GM21723 (cell line): ENCODE data around the gene KRT33B.
"Not testable (repeated sequence)": the region's sequence is repeated elsewhere in the genome, so short reads cannot be mapped to it uniquely, and the experiment has no call there.

ENCODE experiments used
- ATAC-seq: cut with Tn5 transposase; IDR thresholded peaks from one replicate; pipeline ENCODE4 v1.9.1; 2021; ENCODE audit warnings: mild to moderate bottlenecking, moderate library complexity; ENCODE audit not compliant: unreplicated experiment

Gene KRT33B

DNA sequence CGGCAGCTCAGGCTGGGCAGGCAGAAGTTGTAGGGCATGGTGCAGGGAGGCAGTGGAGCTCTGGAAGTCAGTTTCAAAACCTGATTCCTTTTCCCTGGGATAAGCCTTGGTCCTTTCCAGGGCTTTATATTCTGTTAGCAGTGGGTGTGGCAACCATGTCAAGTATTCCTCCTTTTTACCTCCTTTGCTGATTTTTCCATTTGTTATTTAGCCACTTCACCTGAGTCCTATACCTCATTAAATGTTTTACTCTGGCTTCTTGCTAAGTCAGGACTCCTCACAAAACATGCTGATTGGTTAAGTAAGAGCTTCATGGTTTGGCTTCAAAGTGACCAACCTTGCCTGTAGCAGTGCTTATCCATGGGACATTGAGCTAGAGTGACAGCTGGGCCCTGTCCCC is at the start of gene KRT33B:
Gene KRT33B (minus strand): TSS at position 101 of the 400 bp plus-strand sequence. CDS start 63 bp downstream, at position 38.
- ATAC-seq, result no peak

DNA sequence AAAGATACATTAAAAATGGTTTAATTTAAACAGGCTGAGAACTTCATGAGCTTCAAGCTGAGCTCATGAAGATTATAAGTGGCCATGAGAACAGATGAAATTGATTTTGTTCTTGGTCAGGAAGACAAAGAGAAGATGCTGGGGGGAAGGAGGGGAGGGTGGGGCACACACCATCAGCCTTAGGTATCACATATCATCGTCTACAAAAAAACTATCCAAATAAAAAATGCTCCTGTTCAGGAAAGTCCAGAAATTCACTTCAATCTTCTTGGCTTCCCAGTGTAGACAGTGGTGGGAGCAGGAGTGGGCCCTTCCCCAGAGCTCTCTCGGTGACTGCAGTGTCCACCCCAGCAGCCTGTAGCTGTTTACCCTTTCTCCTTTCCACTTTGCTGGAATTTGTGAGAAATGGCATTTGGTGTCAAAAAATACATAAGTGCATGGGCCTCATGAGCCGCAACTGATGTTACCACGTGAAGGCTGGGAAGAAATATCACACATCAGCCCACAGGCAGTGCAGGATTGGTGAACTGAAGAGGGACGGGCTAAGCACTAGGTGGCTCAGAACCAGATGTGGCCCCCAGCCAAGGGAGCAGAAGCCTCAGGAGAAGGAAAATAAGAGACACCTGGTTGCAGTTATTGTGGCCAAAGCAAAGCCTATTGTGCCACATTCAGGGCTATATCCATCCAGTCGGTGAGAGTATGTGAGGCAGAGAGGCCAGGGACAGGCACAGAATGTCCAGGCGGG is 48.7 kb upstream of the KRT33B start:
- no peak for ATAC-seq

DNA sequence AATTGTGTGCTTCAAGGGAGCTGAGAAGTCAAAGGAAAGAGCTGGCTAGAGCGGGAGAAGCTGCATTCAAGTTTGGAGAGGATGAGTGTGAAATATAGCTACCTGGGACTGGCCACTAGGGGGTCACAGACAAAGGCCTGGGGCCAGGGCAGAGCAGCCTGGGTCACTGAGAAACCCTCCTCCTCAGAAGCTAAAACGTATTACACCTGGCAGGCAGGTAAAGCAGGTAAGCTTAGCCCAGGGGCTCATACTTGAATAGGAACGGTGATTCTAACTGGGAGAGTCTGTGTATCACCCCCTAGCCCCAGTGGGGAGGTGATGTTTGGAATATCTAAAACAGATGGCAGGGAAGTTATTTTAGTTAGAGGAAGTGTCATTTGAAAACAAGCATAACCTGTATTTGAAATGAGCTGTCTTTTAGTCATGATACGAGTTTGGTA is 48.0 kb upstream of the KRT33B start:
- ATAC-seq, result no peak

DNA sequence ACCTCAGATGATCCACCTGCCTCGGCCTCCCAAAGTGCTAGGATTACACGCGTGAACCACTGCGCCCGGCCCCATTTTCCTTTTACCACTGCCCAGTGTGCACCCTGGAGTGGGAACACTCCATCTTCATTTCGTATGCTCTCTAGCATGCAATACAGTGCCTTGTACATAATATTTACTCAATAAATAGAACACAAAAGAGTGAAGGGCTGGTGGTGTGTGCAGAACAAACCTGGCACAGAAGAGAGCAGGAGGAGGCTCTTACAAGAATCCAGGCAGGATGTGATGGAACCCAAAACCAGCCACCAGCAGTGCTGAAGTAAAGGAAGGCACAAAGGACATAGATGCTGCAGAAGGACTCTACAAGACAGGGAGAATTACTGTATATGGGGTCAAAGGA is 47.5 kb upstream of the KRT33B start:
- ATAC-seq, result no peak

DNA sequence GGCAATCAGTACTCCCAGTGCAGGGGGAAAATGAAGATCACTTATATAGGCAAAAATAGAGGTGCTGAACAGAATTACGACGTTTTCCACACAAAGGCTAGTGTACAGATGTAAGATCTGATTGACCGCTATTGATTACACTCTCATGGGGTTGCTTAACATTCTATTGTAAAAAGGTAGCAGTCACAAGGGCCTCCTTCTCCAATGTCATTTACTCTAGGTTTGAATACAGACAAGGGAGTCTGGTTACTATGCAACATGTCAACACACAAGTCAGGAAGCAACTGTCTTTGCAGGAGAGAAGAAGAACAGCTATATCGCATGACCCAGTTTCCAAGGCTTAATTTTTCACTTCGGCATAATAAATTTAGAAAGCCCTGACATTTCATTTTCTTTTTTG is 46.9 kb upstream of the KRT33B start:
- no peak for ATAC-seq

DNA sequence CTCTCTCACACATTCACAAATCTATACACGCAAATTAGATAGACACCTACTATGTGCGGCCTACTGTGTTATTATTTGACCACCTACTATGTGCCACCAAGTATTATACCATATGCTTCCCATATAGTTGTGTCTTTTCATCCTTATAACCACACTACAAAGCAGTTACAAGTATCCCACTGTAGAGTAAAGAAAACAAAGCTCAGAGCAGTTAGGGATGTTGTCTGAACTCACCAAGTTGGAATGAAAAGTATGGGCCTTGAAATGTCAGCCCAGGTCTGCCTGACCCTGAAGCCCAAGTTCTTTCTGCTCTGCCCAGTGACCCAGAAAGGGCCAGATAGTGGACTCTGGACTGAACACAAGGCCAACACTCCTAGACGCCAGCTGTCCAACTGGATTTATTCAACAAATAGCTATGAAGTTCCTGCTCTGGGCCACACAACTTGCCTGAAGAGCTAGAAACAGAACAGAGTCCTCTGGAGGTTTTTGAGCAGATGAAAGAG is 46.3 kb upstream of the KRT33B start:
- ATAC-seq, result no peak

DNA sequence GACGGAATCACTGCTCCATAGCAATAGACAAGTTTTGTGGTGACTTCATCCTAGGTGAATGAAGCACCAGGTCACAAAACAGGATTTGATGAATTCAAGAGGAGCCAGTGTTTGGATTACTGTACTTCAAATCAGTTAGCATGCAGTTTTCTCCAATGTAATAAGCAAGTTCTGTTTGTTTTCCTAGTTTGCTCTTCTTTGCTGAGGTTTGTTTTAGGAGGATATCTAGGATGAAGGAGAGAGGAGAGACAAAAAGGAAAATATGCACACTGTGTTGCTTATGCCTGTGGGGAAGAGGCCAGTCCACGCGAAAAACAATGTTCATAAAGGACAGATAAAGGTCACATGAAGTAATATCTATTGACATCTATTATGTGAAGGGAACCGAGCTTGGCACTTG is 45.8 kb upstream of the KRT33B start:
- ATAC-seq, result no peak

DNA sequence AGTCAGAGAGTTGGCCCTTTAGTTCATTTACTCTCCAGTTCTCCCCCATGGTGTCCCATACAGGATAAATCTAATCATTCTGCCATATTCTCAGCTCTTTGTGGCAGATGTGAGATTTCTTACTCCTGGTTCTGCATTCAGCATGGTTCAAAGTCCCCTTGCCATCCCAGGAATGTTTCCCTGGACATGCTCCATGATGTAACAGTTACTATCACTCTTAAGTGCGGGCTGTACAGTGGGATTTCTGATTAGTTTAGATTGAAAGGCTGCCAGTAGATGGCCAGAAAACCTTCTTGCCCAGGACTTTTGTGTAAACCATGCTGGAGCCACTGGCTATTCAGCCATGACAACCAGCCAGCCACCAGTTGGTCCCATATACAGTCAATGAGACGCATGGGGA is 44.4 kb upstream of the KRT33B start:
- no peak for ATAC-seq

DNA sequence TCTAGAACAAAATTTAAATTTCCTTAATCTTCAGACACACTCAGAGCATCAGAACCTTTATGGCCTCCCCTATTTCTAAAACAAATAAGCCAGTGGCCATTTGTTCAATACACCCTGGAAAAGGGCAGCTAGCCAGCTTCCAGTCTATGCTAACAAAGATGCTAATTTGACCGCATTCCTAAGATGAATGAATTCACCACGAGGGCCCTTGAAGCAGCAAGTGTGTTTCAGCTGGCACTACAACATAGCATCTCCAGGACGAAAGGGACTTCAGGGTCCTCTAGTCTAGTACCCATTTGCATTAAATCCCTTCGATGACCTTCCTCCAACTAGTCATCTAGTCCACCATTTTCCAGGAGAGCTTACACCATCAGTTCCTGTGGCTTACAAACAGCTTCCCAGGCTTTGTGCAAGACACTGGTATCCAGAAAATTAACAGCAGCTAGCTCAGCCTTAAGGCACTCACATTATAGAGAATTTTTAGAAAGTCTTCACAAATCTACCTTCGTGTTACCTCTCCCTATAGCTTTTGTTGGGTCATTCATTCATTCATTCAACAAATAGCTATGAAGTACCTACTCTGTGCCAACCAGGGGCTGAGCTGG is 43.8 kb upstream of the KRT33B start:
- ATAC-seq, result no peak

DNA sequence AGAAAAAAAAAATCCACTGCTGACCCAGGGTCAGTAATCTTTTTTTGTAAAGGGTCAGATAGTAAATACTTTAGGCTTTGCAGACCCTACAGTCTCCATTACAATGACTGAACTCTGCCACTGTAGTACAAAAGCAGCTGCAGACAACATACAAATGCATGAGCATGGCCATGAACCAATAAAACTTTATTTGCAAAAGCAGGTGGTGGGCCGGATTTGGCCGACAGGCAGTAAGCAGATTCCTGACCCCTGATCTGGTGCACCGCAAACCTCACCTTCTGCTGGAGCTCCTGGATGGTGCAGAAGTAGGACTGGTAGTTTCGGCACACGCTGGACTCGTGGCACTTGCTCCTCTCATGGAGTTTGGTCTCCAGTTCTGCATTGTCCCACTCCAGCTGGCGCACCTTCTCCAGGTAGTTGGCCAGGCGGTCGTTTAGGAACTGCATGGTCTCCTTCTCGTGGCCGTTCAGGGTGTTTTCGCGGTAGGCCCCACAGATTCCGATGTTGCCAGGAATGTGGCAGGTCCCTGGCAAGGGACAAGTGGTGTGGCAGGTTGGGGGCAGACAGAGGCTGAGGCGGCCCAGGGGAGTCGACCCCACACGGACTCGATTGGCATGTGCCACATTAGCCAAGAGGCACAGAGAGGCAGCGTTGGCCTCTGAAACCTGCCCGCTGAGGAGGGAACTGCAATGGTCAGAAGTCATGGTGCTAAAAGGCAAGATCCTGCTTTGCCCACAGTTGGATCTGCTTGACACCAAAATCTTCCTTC is 41.6 kb upstream of the KRT33B start:
- ATAC-seq, result no peak

DNA sequence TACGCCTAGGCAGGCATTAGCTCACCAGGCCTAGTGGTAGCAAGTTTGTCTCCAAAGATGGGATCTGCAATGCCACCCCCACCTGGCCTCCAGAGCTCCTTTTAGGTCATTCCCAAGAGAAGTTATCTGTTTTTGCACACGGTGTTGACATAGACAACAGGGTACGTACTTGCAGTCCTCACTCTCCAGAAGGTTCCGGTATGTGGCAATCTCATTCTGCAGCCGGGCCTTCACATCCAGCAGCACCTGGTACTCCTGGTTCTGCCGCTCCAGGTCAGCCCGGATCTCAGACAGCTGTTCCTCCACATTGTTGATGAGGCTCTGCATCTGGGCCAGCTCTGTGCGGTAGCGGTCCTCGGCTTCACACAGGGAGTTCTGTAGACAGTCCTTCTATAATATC is 37.6 kb upstream of the KRT33B start:
- ATAC-seq, result no peak

DNA sequence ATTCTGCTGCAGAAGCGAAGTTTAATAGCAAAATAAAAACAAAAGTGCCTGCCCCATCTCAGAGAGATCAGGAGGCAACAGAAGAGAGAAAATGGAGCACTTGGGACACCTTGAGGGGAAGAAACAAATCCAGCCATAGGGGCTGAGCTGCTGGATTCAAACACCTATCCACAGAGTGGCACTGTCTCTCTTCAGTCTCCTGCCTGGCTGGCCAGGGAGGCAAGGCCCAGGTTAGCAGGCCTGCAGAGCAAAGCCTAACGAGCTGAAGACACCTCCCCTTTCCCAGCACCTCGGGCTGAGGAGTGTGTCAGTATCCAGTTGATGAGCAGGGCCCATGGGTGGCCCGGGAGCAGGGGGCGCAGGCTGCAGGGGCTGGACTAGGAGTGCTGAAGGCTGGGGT is 36.6 kb upstream of the KRT33B start:
- ATAC-seq, result no peak

DNA sequence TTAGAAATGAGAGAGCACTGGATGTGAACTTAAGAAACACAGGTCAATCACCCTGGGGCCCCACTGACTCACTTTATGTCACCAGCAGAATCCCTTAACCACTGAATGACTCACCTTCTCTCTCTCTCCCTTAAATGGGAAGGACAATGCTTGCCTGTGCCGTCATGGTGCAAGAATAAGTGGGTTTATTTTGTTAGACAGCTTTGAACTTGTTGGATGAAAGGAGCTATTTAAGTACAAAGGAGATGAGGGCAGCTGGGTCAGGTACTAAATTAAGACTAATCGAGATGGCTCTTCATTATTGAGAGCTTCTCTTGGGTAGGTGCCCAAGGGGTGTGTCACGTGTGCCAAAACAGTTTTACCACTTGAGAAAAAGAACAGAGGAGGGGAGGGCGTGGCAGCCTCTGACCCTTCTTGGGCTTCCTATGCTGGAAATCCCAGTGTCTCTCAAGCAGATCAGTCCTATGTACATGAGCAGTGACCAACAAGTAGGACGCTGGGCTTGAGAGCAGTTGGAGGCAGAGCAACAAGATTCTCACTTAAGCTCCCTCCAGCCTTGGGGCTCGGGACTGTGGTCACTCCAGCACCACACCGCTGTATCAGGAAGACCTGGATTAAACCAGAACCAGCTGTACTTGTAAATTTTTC is 34.5 kb upstream of the KRT33B start:
- ATAC-seq, result no peak

DNA sequence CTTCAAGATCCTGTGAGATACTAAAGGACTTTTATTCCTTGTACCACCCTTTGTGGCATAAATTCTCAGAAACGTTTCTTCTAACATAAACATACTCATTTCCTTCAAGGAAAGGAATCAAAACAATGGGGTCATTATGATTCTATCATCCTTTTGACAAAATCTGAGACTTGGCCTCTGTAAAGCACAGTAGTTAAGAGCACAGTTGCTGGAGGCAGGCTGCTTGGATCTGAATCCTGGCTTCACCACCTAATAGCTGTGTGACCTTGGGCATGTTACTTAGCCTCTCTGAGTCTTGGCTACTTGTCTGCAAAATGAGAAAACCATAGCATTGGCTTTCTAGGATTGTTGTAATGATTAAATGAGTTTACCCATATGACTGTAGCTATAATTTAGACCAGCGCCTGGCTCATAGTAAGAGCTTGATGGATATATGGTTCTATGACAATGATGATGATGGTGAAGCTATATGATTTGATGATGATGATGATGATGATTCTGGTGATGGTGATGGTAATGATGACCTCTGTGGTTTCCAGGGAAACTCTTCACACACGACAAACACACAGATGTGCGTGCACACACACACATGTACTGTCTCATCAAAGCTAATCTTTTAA is 33.9 kb upstream of the KRT33B start:
- no peak for ATAC-seq

DNA sequence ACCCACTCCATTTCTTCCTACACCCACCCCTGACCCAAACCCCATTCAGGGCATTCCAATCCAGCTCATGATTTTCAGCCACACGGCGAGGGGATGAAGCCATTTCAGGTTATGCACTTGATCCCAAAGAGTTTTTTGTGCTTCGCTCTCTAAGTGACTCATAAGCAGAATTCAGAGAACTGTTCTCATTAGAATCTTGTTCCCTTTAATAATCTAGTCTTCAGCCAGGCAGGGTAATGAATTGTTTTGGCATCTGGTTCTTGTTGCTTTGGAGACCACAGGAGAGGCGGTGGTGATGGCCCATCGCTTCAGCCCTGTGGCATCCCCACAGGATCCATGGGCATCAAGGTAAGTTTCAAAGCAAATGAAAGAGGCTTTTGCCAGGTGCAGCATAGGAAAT is 32.5 kb upstream of the KRT33B start:
- no peak for ATAC-seq

DNA sequence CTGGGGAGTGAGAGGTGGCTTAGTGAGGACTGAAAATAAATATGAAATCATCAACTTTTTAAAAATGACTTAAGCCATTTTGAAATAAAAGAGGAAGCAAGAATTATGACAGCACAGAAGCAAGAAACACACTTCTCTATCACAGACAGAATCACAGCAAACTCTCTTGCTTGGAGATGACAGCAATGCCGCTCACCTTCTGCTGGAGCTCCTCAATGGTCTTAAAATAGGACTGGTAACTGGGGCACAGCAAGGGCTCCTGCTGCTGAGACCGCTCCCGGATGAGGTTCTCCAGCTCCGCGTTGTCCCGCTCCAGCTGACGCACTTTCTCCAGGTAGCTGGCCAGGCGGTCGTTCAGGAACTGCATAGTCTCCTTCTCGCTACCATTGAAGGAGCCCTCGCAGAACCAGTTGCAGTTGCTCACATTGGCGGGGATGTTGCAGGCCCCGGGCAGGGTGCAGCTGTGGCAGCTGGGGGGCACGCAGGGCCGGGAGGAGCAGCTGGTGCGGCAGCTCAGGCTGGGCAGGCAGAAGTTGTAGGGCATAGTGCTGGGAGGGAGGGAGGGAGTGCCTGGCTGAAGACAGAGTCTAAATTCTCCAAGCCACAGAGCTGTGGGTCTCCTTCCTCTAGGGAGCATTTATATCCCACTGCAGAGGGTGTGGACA is 27.5 kb upstream of the KRT33B start, which contains the start of gene KRT31:
Gene KRT31 (minus strand): TSS at position 613 of the 665 bp plus-strand sequence. CDS start 69 bp downstream, at position 544.
- no peak for ATAC-seq

DNA sequence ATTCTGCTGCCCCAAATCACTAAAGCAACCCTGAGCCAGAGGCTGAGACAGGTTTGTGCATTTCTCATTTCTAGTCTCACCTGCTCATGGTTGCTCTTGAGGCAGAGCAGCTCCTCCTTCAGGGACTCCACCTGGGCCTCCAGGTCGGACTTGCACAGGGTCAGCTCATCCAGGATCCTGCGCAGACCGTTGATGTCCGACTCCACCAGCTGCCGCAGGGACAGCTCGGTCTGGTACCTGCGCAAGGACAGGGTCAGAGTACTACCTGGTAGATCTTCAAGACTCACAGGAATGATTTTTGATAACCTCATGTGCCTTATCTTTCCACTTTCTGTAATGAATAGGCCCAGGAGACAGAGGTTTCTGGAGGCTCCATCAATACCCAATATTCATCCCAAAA is 26.7 kb upstream of the KRT33B start:
- ATAC-seq, result no peak

DNA sequence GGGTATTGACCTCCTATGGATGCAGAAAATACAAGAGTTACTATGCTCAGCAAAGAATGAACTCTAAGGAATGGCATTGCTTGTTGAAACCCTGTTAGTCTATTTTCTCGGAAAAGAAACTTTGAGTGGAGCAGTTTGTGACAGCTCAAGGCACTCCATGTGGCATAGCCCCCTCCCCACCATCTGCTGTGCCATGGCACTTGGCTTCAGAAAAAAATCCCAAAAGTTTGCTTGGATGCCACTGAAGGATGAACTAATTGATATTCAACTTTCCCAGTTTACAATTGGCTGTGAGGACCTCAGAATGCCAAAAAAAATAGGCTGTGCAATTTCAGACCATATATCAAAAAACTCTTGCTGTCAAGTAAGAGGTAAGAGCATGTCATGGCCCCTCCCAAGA is 26.0 kb upstream of the KRT33B start:
- ATAC-seq, result no peak

DNA sequence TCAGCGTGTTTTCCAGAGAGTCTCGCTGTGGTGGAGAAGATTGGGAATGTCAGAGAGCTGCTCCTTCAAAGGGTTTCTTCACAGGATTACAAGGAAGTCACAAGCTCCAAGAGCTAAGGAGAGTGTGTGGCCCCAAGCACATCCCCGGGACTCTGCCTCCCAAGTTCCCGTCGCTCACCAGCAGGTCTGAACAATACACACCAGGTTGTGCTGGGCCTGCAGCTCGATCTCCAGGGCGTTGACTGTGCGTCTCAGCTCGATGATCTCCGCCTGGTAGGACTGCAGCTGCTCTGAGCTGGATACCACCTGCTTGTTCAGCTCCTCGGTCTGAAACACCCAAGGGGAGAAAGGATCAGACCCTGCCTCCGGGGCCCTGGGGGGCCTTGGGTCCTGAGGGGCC is 25.4 kb upstream of the KRT33B start:
- ATAC-seq, result not testable (repeated sequence)
